Left lung (tissue), 10 donors: ENCODE data around the gene PDZD4. TPM values are rescaled to one million over a fixed set of nuclear protein-coding genes. Genes with fewer than 3 reads are reported as not detected.

Source experiments
- ATAC-seq: fragments of 200-7000 bp; cut with Tn5 transposase; one replicate; pipeline ENCODE4 v1.9.1; 2020; ENCODE audit warnings: moderate library complexity
- DNase-seq, 4 donors: peaks; one replicate each; pipeline ENCODE4 v3.0.0-alpha.2; 2013 to 2020
- H3K27ac ChIP-seq, 2 donors: fragments of 200-600 bp; sonication (generic) in 1 of 2; one replicate each; pipeline versions ENCODE4 v1.5.0 to v1.8.0; 2020 to 2021
- H3K27me3 ChIP-seq, 2 donors: fragments of 200-600 bp; sonication (generic) in 1 of 2; one replicate each; pipeline versions ENCODE4 v1.5.0 to v1.8.0; 2020 to 2021
- H3K36me3 ChIP-seq, 2 donors: fragments of 200-600 bp; sonication (generic) in 1 of 2; one replicate each; pipeline versions ENCODE4 v1.5.0 to v1.8.0; 2020 to 2021
- H3K4me1 ChIP-seq, 2 donors: fragments of 200-600 bp; one replicate each; pipeline ENCODE4 v1.8.0; 2021
- H3K4me3 ChIP-seq, 2 donors: fragments of 200-600 bp; sonication (generic) in 1 of 2; one replicate each; pipeline versions ENCODE4 v1.5.0 to v1.8.0; 2020 to 2021; ENCODE audit warnings: mild to moderate bottlenecking in 1 of 2
- H3K9me3 ChIP-seq, 2 donors: fragments of 200-600 bp; sonication (generic) in 1 of 2; one replicate each; pipeline versions ENCODE4 v1.5.0 to v1.8.0; 2020 to 2021
- CTCF ChIP-seq, 2 donors: fragments of 200-600 bp; sonication (generic) in 1 of 2; IDR thresholded peaks; one replicate each; pipeline versions ENCODE4 v1.5.0 to v1.8.0; 2021; ENCODE audit warnings: antibody characterized with exemption in 2 of 2
- intact Hi-C, 2 donors: fragments of 100-400 bp; cut with DNase I; formaldehyde crosslinking; loops; one replicate each; pipeline versions ENCODE4 v1.11.2 to v1.14.2; 2022
- polyA plus RNA-seq, 6 donors: library from polyadenylated mRNA; unstranded; fragments of 120-200 nt; gene quantifications; one replicate each; pipeline ENCODE4 v1.2.1, GENCODE V29; 2013; ENCODE audit not compliant: insufficient read length in 6 of 6
- total RNA-seq, 2 donors: library from RNA; stranded (reverse); fragmentation: NEBNext Ultra II Directional; extraction: Animal tissue kit (Norgen Biotek cat#: 25700); gene quantifications; one replicate each; pipeline ENCODE4 v1.2.1, GENCODE V29; 2021
- donor health status: DM: no; HTN: yes; CAD: no.
- donor health status: DM: no; HTN: no; CAD: no.

PDZD4 gene
- total and polyA plus RNA-seq, 8 donors = 2.3 to 13.7 (median 10.3) TPM

GRCh38 chrX:153813161-153813560 is 17.2 kb downstream of the PDZD4 start:
- Histone ChIP-seq H3K4me3 (no peak overlapping the region), H3K27me3 (peaks cover 3 to 10% of the 10 kb centered on the region in 2 donors), H3K27ac (no peak overlapping the region), H3K9me3 (no peaks in the 10 kb centered on the region), H3K4me1 (no peaks in the 10 kb centered on the region), H3K36me3 (no peaks in the 10 kb centered on the region)
- DNase-seq = no peak
- no peak for ATAC-seq
- intact Hi-C loops = no loop called here
- no peak for TF ChIP-seq CTCF (IDR thresholded peaks at IDR 0.05)

GRCh38 chrX:153812220-153812619 is 18.1 kb downstream of the PDZD4 start:
- Histone ChIP-seq H3K27ac (no peak overlapping the region), H3K36me3 (no peaks in the 10 kb centered on the region), H3K4me3 (no peak overlapping the region), H3K9me3 (no peaks in the 10 kb centered on the region), H3K27me3 (peaks cover under 1 to 3% of the 10 kb centered on the region in 2 donors), H3K4me1 (no peaks in the 10 kb centered on the region)
- no peak for DNase-seq
- intact Hi-C loops = no loop called here
- no peak for TF ChIP-seq CTCF (IDR thresholded peaks at IDR 0.05)
- ATAC-seq = no peak

GRCh38 chrX:153807976-153808375 is 22.4 kb downstream of the PDZD4 start:
- intact Hi-C loops = no loop called here
- no peak for TF ChIP-seq CTCF (IDR thresholded peaks at IDR 0.05)

GRCh38 chrX:153806999-153807575 is 23.3 kb downstream of the PDZD4 start:
- no peak overlapping the region for H3K4me3 ChIP-seq
- H3K4me1 ChIP-seq = no peaks in the 10 kb centered on the region
- no peak overlapping the region for H3K27ac ChIP-seq
- no peak for DNase-seq
- ATAC-seq = no peak
- no peaks in the 10 kb centered on the region for H3K36me3 ChIP-seq
- H3K27me3 ChIP-seq = no peaks in the 10 kb centered on the region
- intact Hi-C loops = no loop called here
- H3K9me3 ChIP-seq = no peaks in the 10 kb centered on the region
- TF ChIP-seq CTCF (IDR thresholded peaks at IDR 0.05) = no peak

More at GRCh38 chrX:153807976-153808375, 22.4 kb downstream of the PDZD4 start:
- DNase-seq = no peak
- Histone ChIP-seq H3K9me3 (no peaks in the 10 kb centered on the region), H3K4me1 (no peaks in the 10 kb centered on the region), H3K4me3 (no peak overlapping the region), H3K27ac (no peak overlapping the region), H3K36me3 (no peaks in the 10 kb centered on the region), H3K27me3 (peaks cover 0 to 3% of the 10 kb centered on the region in 2 donors)
- no peak for ATAC-seq

- Histone ChIP-seq H3K4me1 (no peaks in the 10 kb centered on the region), H3K27ac (no peak overlapping the region), H3K4me3 (no peak overlapping the region), H3K9me3 (no peaks in the 10 kb centered on the region), H3K36me3 (no peaks in the 10 kb centered on the region), H3K27me3 (no peaks in the 10 kb centered on the region)
- intact Hi-C loops = no loop called here
- no peak for ATAC-seq
- no peak for DNase-seq
- TF ChIP-seq CTCF (IDR thresholded peaks at IDR 0.05) = no peak
Measured at GRCh38 chrX:153805436-153805835, 24.9 kb downstream of the PDZD4 start.
